ENCODE data around the gene BLOC1S4.
A peak's percentile ranks its signal among the peaks of the same experiment; 100 is the strongest.

Gene BLOC1S4

GRCh38 chr4:6682862-6683590 is 32.9 kb upstream of the BLOC1S4 start:
- peak overlapping the region; percentile 22 for H4K8ac ChIP-seq (ENCODE audit: low read length)
- peaks cover 12% of the 10 kb centered on the region for H3K4me1 ChIP-seq (ENCODE audit: control insufficient read depth, insufficient read depth, low read depth, low read length)
- 83% methylated on average over 9 of the region's 11 CpGs for WGBS
- H2AFZ ChIP-seq (ENCODE audit: low read depth, low read length): no peak overlapping the region
- no peak overlapping the region for H3K14ac ChIP-seq (ENCODE audit: low read length in 2 of 2)
- peaks cover 18% of the 10 kb centered on the region for H3K79me1 ChIP-seq (replicated peaks; ENCODE audit: low read length, poor library complexity, severe bottlenecking)
- no peak overlapping the region for H3K4ac ChIP-seq (ENCODE audit: low read depth in 1 of 2, low read length in 2 of 2)
- no peak overlapping the region for H2BK12ac ChIP-seq (ENCODE audit: low read length in 2 of 2)
- no peak overlapping the region for H2AK5ac ChIP-seq (ENCODE audit: low read length, severe bottlenecking)
- H3K36me3 ChIP-seq (ENCODE audit: control insufficient read depth in 1 of 2, insufficient read depth in 2 of 2, low read depth in 1 of 2, low read length in 2 of 2): peaks cover 2 to 9% of the 10 kb centered on the region in 2 experiments
- H2BK15ac ChIP-seq (ENCODE audit: low read depth, poor library complexity, severe bottlenecking): no peak overlapping the region
- no peak overlapping the region for H3K23ac ChIP-seq (ENCODE audit: low read length in 2 of 2)
- H3K4me3 ChIP-seq (ENCODE audit: insufficient read depth in 1 of 2, low read depth in 1 of 2, low read length in 2 of 2): no peak overlapping the region
- peak overlapping the region; percentile 47 for H4K91ac ChIP-seq (ENCODE audit: low read length)
- H3K27me3 ChIP-seq (ENCODE audit: control insufficient read depth in 1 of 2, insufficient read depth in 1 of 2, low read length in 2 of 2): peaks cover 0 to 3% of the 10 kb centered on the region in 2 experiments
- no peaks in the 10 kb centered on the region for H3K9me3 ChIP-seq (ENCODE audit: control insufficient read depth, low read length)
- DNase-seq: no peak
- H3K18ac ChIP-seq (ENCODE audit: low read depth in 1 of 2, low read length in 2 of 2): no peak overlapping the region
- H2BK120ac ChIP-seq (ENCODE audit: low read depth, low read length): no peak overlapping the region
- no peak overlapping the region for H3K4me2 ChIP-seq (ENCODE audit: low read length, poor library complexity, severe bottlenecking)
- H3K27ac ChIP-seq (ENCODE audit: low read length, poor library complexity, severe bottlenecking): no peak overlapping the region
- H2BK5ac ChIP-seq (ENCODE audit: low read depth, low read length, poor library complexity, severe bottlenecking): no peak overlapping the region
- no peak overlapping the region for H3K9ac ChIP-seq (ENCODE audit: low read length)

GRCh38 chr4:6684656-6685055 is 31.3 kb upstream of the BLOC1S4 start:
- Histone ChIP-seq H3K23ac (ENCODE audit: low read length in 2 of 2) (no peak overlapping the region), H4K91ac (ENCODE audit: low read length) (no peak overlapping the region), H2AK5ac (ENCODE audit: low read length, severe bottlenecking) (no peak overlapping the region), H2BK12ac (ENCODE audit: low read length in 2 of 2) (no peak overlapping the region), H3K4ac (ENCODE audit: low read depth in 1 of 2, low read length in 2 of 2) (no peak overlapping the region), H3K4me3 (ENCODE audit: insufficient read depth in 1 of 2, low read depth in 1 of 2, low read length in 2 of 2) (no peak overlapping the region), H2AFZ (ENCODE audit: low read depth, low read length) (no peak overlapping the region), H2BK5ac (ENCODE audit: low read depth, low read length, poor library complexity, severe bottlenecking) (no peak overlapping the region), H3K27me3 (ENCODE audit: control insufficient read depth in 1 of 2, insufficient read depth in 1 of 2, low read length in 2 of 2) (peaks cover 0 to 3% of the 10 kb centered on the region in 2 experiments), H3K9me3 (ENCODE audit: control insufficient read depth, low read length) (no peaks in the 10 kb centered on the region), H4K8ac (ENCODE audit: low read length) (no peak overlapping the region), H3K4me2 (ENCODE audit: low read length, poor library complexity, severe bottlenecking) (no peak overlapping the region), H2BK15ac (ENCODE audit: low read depth, poor library complexity, severe bottlenecking) (no peak overlapping the region), H3K4me1 (ENCODE audit: control insufficient read depth, insufficient read depth, low read depth, low read length) (peaks cover 26% of the 10 kb centered on the region), H3K18ac (ENCODE audit: low read depth in 1 of 2, low read length in 2 of 2) (no peak overlapping the region), H3K79me1 (replicated peaks; ENCODE audit: low read length, poor library complexity, severe bottlenecking) (peaks cover 8% of the 10 kb centered on the region), H3K36me3 (ENCODE audit: control insufficient read depth in 1 of 2, insufficient read depth in 2 of 2, low read depth in 1 of 2, low read length in 2 of 2) (peaks cover 0 to 7% of the 10 kb centered on the region in 2 experiments), H3K9ac (ENCODE audit: low read length) (no peak overlapping the region), H2BK120ac (ENCODE audit: low read depth, low read length) (no peak overlapping the region), H3K27ac (ENCODE audit: low read length, poor library complexity, severe bottlenecking) (no peak overlapping the region), H3K14ac (ENCODE audit: low read length in 2 of 2) (no peak overlapping the region)
- 95% methylated on average over 11 of the region's 11 CpGs for WGBS
- no peak for DNase-seq

- H3K9me3 ChIP-seq (ENCODE audit: control insufficient read depth, low read length): no peaks in the 10 kb centered on the region
- H2BK12ac ChIP-seq (ENCODE audit: low read length in 2 of 2): no peak overlapping the region
- no peak overlapping the region for H3K18ac ChIP-seq (ENCODE audit: low read depth in 1 of 2, low read length in 2 of 2)
- H3K79me1 ChIP-seq (replicated peaks; ENCODE audit: low read length, poor library complexity, severe bottlenecking): peaks cover 5% of the 10 kb centered on the region
- H2BK5ac ChIP-seq (ENCODE audit: low read depth, low read length, poor library complexity, severe bottlenecking): no peak overlapping the region
- no peak overlapping the region for H3K14ac ChIP-seq (ENCODE audit: low read length in 2 of 2)
- no peak overlapping the region for H3K27ac ChIP-seq (ENCODE audit: low read length, poor library complexity, severe bottlenecking)
- H3K4ac ChIP-seq (ENCODE audit: low read depth in 1 of 2, low read length in 2 of 2): no peak overlapping the region
- H2AFZ ChIP-seq (ENCODE audit: low read depth, low read length): no peak overlapping the region
- DNase-seq: no peak
- no peak overlapping the region for H4K91ac ChIP-seq (ENCODE audit: low read length)
- H3K23ac ChIP-seq (ENCODE audit: low read length in 2 of 2): no peak overlapping the region
- peaks cover 33% of the 10 kb centered on the region for H3K4me1 ChIP-seq (ENCODE audit: control insufficient read depth, insufficient read depth, low read depth, low read length)
- no peak overlapping the region for H3K4me2 ChIP-seq (ENCODE audit: low read length, poor library complexity, severe bottlenecking)
- H2AK5ac ChIP-seq (ENCODE audit: low read length, severe bottlenecking): no peak overlapping the region
- H4K8ac ChIP-seq (ENCODE audit: low read length): no peak overlapping the region
- H2BK120ac ChIP-seq (ENCODE audit: low read depth, low read length): no peak overlapping the region
- no peak overlapping the region for H3K4me3 ChIP-seq (ENCODE audit: insufficient read depth in 1 of 2, low read depth in 1 of 2, low read length in 2 of 2)
- WGBS: 73% methylated on average over 4 of the region's 4 CpGs
- H2BK15ac ChIP-seq (ENCODE audit: low read depth, poor library complexity, severe bottlenecking): no peak overlapping the region
- peaks cover 0 to 3% of the 10 kb centered on the region in 2 experiments for H3K27me3 ChIP-seq (ENCODE audit: control insufficient read depth in 1 of 2, insufficient read depth in 1 of 2, low read length in 2 of 2)
- no peak overlapping the region for H3K9ac ChIP-seq (ENCODE audit: low read length)
- peaks cover 0 to under 1% of the 10 kb centered on the region in 2 experiments for H3K36me3 ChIP-seq (ENCODE audit: control insufficient read depth in 1 of 2, insufficient read depth in 2 of 2, low read depth in 1 of 2, low read length in 2 of 2)
These were observed 29.7 kb upstream of the BLOC1S4 start for GRCh38 chr4:6686104-6686787.

All from mesenchymal stem cell (in vitro differentiated cells and primary cell).